ENCODE measurements around the gene SNX5.
A peak's percentile ranks its signal among the peaks of the same experiment; 100 is the strongest.
"Not testable (repeated sequence)": the region's sequence is repeated elsewhere in the genome, so short reads cannot be mapped to it uniquely, and the experiment has no call there.

The SNX5 gene

GRCh38 chr20:17960927-17961586 is 7.5 kb downstream of the SNX5 start:
- H3K4me1 ChIP-seq (ENCODE audit: control insufficient read depth, low read depth, low read length), result peaks cover 32% of the 10 kb centered on the region

GRCh38 chr20:17960400-17960885 is 8.2 kb downstream of the SNX5 start:
- WGBS (ENCODE audit: extremely low coverage, insufficient coverage, low lambda C conversion rate), result no CpG with 5 or more reads among the region's 16 CpGs
- H3K18ac ChIP-seq (ENCODE audit: low read length); H4K8ac ChIP-seq (ENCODE audit: low read depth, low read length); H3K56ac ChIP-seq (ENCODE audit: low read length); H3K9ac ChIP-seq (ENCODE audit: low read length); H3K4me2 ChIP-seq (ENCODE audit: low read length); H4K5ac ChIP-seq (ENCODE audit: low read length); H3K79me1 ChIP-seq (ENCODE audit: low read length); H3K4me3 ChIP-seq (ENCODE audit: low read length); H3K27me3 ChIP-seq (ENCODE audit: insufficient read depth, low read length, poor library complexity); H3K23ac ChIP-seq (ENCODE audit: low read length); H3K4ac ChIP-seq (ENCODE audit: low read depth, low read length); H2BK120ac ChIP-seq (ENCODE audit: low read depth, low read length); H2BK15ac ChIP-seq (replicated peaks; ENCODE audit: low read depth); H2BK5ac ChIP-seq (ENCODE audit: low read length); DNase-seq; H3K36me3 ChIP-seq (ENCODE audit: control insufficient read depth, insufficient read depth, low read length); H2AK5ac ChIP-seq (ENCODE audit: low read length); H3K27ac ChIP-seq (ENCODE audit: low read depth, low read length): not testable (repeated sequence)
- peaks cover 99% of the 10 kb centered on the region for H3K79me2 ChIP-seq (ENCODE audit: control insufficient read depth, insufficient read depth, low read length)
- peaks cover 32% of the 10 kb centered on the region for H3K4me1 ChIP-seq (ENCODE audit: control insufficient read depth, low read depth, low read length)

More at GRCh38 chr20:17960927-17961586, 7.5 kb downstream of the SNX5 start:
- Histone ChIP-seq H2BK120ac (ENCODE audit: low read depth, low read length) (no peak overlapping the region), H3K79me2 (ENCODE audit: control insufficient read depth, insufficient read depth, low read length) (peaks cover 99% of the 10 kb centered on the region), H3K9ac (ENCODE audit: low read length) (peak overlapping the region; percentile 46), H4K5ac (ENCODE audit: low read length) (no peak overlapping the region), H3K4ac (ENCODE audit: low read depth, low read length) (no peak overlapping the region), H3K4me3 (ENCODE audit: low read length) (no peak overlapping the region), H2AK5ac (ENCODE audit: low read length) (no peak overlapping the region), H3K18ac (ENCODE audit: low read length) (no peak overlapping the region), H3K36me3 (ENCODE audit: control insufficient read depth, insufficient read depth, low read length) (peaks cover 7% of the 10 kb centered on the region), H3K56ac (ENCODE audit: low read length) (peak overlapping the region; percentile 38), H3K4me2 (ENCODE audit: low read length) (peak overlapping the region; percentile 34), H2BK5ac (ENCODE audit: low read length) (no peak overlapping the region), H3K27ac (ENCODE audit: low read depth, low read length) (no peak overlapping the region), H3K27me3 (ENCODE audit: insufficient read depth, low read length, poor library complexity) (no peaks in the 10 kb centered on the region), H2BK15ac (replicated peaks; ENCODE audit: low read depth) (no peak overlapping the region), H4K8ac (ENCODE audit: low read depth, low read length) (no peak overlapping the region), H3K23ac (ENCODE audit: low read length) (no peak overlapping the region), H3K79me1 (ENCODE audit: low read length) (no peaks in the 10 kb centered on the region)
- no CpG with 5 or more reads among the region's 6 CpGs for WGBS (ENCODE audit: extremely low coverage, insufficient coverage, low lambda C conversion rate)
- DNase-seq, result no peak

- Histone ChIP-seq H3K4me3 (ENCODE audit: low read length) (no peak overlapping the region), H3K36me3 (ENCODE audit: control insufficient read depth, insufficient read depth, low read length) (peaks cover 10% of the 10 kb centered on the region), H3K4me1 (ENCODE audit: control insufficient read depth, low read depth, low read length) (peaks cover 23% of the 10 kb centered on the region), H2BK15ac (replicated peaks; ENCODE audit: low read depth) (no peak overlapping the region), H3K4me2 (ENCODE audit: low read length) (no peak overlapping the region), H3K56ac (ENCODE audit: low read length) (no peak overlapping the region), H3K79me2 (ENCODE audit: control insufficient read depth, insufficient read depth, low read length) (peaks cover 99% of the 10 kb centered on the region), H3K4ac (ENCODE audit: low read depth, low read length) (no peak overlapping the region), H2BK5ac (ENCODE audit: low read length) (no peak overlapping the region), H3K9ac (ENCODE audit: low read length) (peak overlapping the region; percentile 20), H2AK5ac (ENCODE audit: low read length) (no peak overlapping the region), H3K27me3 (ENCODE audit: insufficient read depth, low read length, poor library complexity) (no peaks in the 10 kb centered on the region), H3K18ac (ENCODE audit: low read length) (no peak overlapping the region), H4K5ac (ENCODE audit: low read length) (no peak overlapping the region), H3K27ac (ENCODE audit: low read depth, low read length) (no peak overlapping the region), H2BK120ac (ENCODE audit: low read depth, low read length) (no peak overlapping the region), H4K8ac (ENCODE audit: low read depth, low read length) (no peak overlapping the region), H3K23ac (ENCODE audit: low read length) (no peak overlapping the region), H3K79me1 (ENCODE audit: low read length) (no peaks in the 10 kb centered on the region)
- no CpG with 5 or more reads among the region's 5 CpGs for WGBS (ENCODE audit: extremely low coverage, insufficient coverage, low lambda C conversion rate)
- DNase-seq, result no peak
Observed at GRCh38 chr20:17959257-17959627, 9.4 kb downstream of the SNX5 start.

GRCh38 chr20:17958373-17959256 is 10.0 kb downstream of the SNX5 start:
- H3K79me1 ChIP-seq (ENCODE audit: low read length), result no peaks in the 10 kb centered on the region
- no peak overlapping the region for H4K5ac ChIP-seq (ENCODE audit: low read length)
- no peak overlapping the region for H3K4me3 ChIP-seq (ENCODE audit: low read length)
- H3K4me2 ChIP-seq (ENCODE audit: low read length), result no peak overlapping the region
- no peak overlapping the region for H2BK120ac ChIP-seq (ENCODE audit: low read depth, low read length)
- no peak overlapping the region for H2AK5ac ChIP-seq (ENCODE audit: low read length)
- peaks cover 17% of the 10 kb centered on the region for H3K4me1 ChIP-seq (ENCODE audit: control insufficient read depth, low read depth, low read length)
- H3K56ac ChIP-seq (ENCODE audit: low read length), result peak overlapping the region; percentile 27
- no peak overlapping the region for H3K23ac ChIP-seq (ENCODE audit: low read length)
- peaks cover 14% of the 10 kb centered on the region for H3K36me3 ChIP-seq (ENCODE audit: control insufficient read depth, insufficient read depth, low read length)
- peak overlapping the region; percentile 20 for H3K9ac ChIP-seq (ENCODE audit: low read length)
- H4K8ac ChIP-seq (ENCODE audit: low read depth, low read length), result no peak overlapping the region
- H2BK15ac ChIP-seq (replicated peaks; ENCODE audit: low read depth), result no peak overlapping the region
- no CpG with 5 or more reads among the region's 5 CpGs for WGBS (ENCODE audit: extremely low coverage, insufficient coverage, low lambda C conversion rate)
- peaks cover 99% of the 10 kb centered on the region for H3K79me2 ChIP-seq (ENCODE audit: control insufficient read depth, insufficient read depth, low read length)
- no peak overlapping the region for H3K18ac ChIP-seq (ENCODE audit: low read length)
- H3K4ac ChIP-seq (ENCODE audit: low read depth, low read length), result no peak overlapping the region
- no peak overlapping the region for H2BK5ac ChIP-seq (ENCODE audit: low read length)
- DNase-seq, result no peak
- no peaks in the 10 kb centered on the region for H3K27me3 ChIP-seq (ENCODE audit: insufficient read depth, low read length, poor library complexity)
- H3K27ac ChIP-seq (ENCODE audit: low read depth, low read length), result no peak overlapping the region

- peaks cover 13% of the 10 kb centered on the region for H3K4me1 ChIP-seq (ENCODE audit: control insufficient read depth, low read depth, low read length)
Observed at GRCh38 chr20:17957505-17958363, 10.9 kb downstream of the SNX5 start.

More at GRCh38 chr20:17957505-17958363, 10.9 kb downstream of the SNX5 start:
- Histone ChIP-seq H3K4me2 (ENCODE audit: low read length) (no peak overlapping the region), H3K79me1 (ENCODE audit: low read length) (no peaks in the 10 kb centered on the region), H2BK5ac (ENCODE audit: low read length) (no peak overlapping the region), H2AK5ac (ENCODE audit: low read length) (no peak overlapping the region), H3K79me2 (ENCODE audit: control insufficient read depth, insufficient read depth, low read length) (peaks cover 99% of the 10 kb centered on the region), H3K9ac (ENCODE audit: low read length) (no peak overlapping the region), H2BK15ac (replicated peaks; ENCODE audit: low read depth) (no peak overlapping the region), H4K8ac (ENCODE audit: low read depth, low read length) (no peak overlapping the region), H3K27ac (ENCODE audit: low read depth, low read length) (no peak overlapping the region), H3K56ac (ENCODE audit: low read length) (no peak overlapping the region), H3K18ac (ENCODE audit: low read length) (no peak overlapping the region), H2BK120ac (ENCODE audit: low read depth, low read length) (no peak overlapping the region), H3K23ac (ENCODE audit: low read length) (no peak overlapping the region), H3K36me3 (ENCODE audit: control insufficient read depth, insufficient read depth, low read length) (peaks cover 13% of the 10 kb centered on the region), H4K5ac (ENCODE audit: low read length) (no peak overlapping the region), H3K4ac (ENCODE audit: low read depth, low read length) (no peak overlapping the region), H3K4me3 (ENCODE audit: low read length) (no peak overlapping the region), H3K27me3 (ENCODE audit: insufficient read depth, low read length, poor library complexity) (no peaks in the 10 kb centered on the region)
- WGBS (ENCODE audit: extremely low coverage, insufficient coverage, low lambda C conversion rate), result no CpG with 5 or more reads among the region's 5 CpGs
- no peak for DNase-seq

Measured in mesendoderm (in vitro differentiated cells).